Endodermal cell (in vitro differentiated cells): Measurements from ENCODE around the gene C1orf50. TPM values are rescaled to one million over a fixed set of nuclear protein-coding genes. Genes with fewer than 3 reads are reported as not detected.

Experiments used
- DNase-seq: peaks from one replicate; pipeline ENCODE4 v3.0.0-alpha.2; 2017
- H3K27ac ChIP-seq: 2 replicates; pipeline ENCODE4 v1.5.1; 2013; ENCODE audit warnings: mild to moderate bottlenecking, low read depth, low read length, moderate library complexity
- H3K27me3 ChIP-seq: 2 replicates; pipeline ENCODE4 v1.6.1; 2013; ENCODE audit warnings: mild to moderate bottlenecking, low read length, moderate library complexity; ENCODE audit not compliant: insufficient read depth, control insufficient read depth, poor library complexity, severe bottlenecking
- H3K36me3 ChIP-seq: 2 replicates; pipeline ENCODE4 v1.7.0; 2013; ENCODE audit warnings: mild to moderate bottlenecking, low read length, moderate library complexity; ENCODE audit not compliant: control insufficient read depth, insufficient read depth
- H3K4me1 ChIP-seq: one replicate; pipeline ENCODE4 v1.7.0; 2013; ENCODE audit warnings: low read length; ENCODE audit not compliant: control insufficient read depth, insufficient read depth
- H3K4me3 ChIP-seq: 2 replicates; pipeline ENCODE4 v1.5.1; 2013; ENCODE audit warnings: mild to moderate bottlenecking, low read length, moderate library complexity
- H3K9ac ChIP-seq: 2 replicates; pipeline ENCODE4 v1.6.1; 2013; ENCODE audit warnings: mild to moderate bottlenecking, low read length, moderate library complexity; ENCODE audit not compliant: poor library complexity, severe bottlenecking; ENCODE audit errors: extremely low read depth
- H3K9me3 ChIP-seq: 2 replicates; pipeline ENCODE4 v1.6.1; 2013; ENCODE audit warnings: mild to moderate bottlenecking, low read length, moderate library complexity; ENCODE audit not compliant: control insufficient read depth
- H3K27ac Mint-ChIP-seq: 2 replicates; pipeline ENCODE4 v1.8.0; 2020; ENCODE audit warnings: mixed read lengths
- H3K27me3 Mint-ChIP-seq: 2 replicates; pipeline ENCODE4 v1.8.0; 2021; ENCODE audit warnings: mild to moderate bottlenecking, mixed read lengths; ENCODE audit not compliant: insufficient read depth
- H3K36me3 Mint-ChIP-seq: 2 replicates; pipeline ENCODE4 v1.8.0; 2020; ENCODE audit warnings: low read depth, mixed read lengths
- H3K4me1 Mint-ChIP-seq: 2 replicates; pipeline ENCODE4 v1.8.0; 2020; ENCODE audit warnings: mixed read lengths
- H3K4me3 Mint-ChIP-seq: 2 replicates; pipeline ENCODE4 v1.8.0; 2020; ENCODE audit warnings: mild to moderate bottlenecking, moderate library complexity, mixed read lengths
- H3K9me3 Mint-ChIP-seq: 2 replicates; pipeline ENCODE4 v1.8.0; 2020; ENCODE audit warnings: mild to moderate bottlenecking, mixed read lengths
- WGBS, 2 experiments: methylation state at CpG; one replicate each; pipeline versions ENCODE4 v1.1.5 to v1.1.7; 2013; ENCODE audit warnings: missing lambda C conversion rate in 2 of 2, mixed read lengths in 1 of 2; ENCODE audit not compliant: insufficient coverage in 1 of 2, insufficient read length in 1 of 2; 5-methylcytosine and 5-hydroxymethylcytosine counted together
- total RNA-seq, 2 donors: library from RNA; stranded (reverse); fragmentation: NEBNext Ultra II Directional in 1 of 2; extraction: Animal tissue kit (Norgen Biotek cat#: 25700) in 1 of 2; gene quantifications; 2 replicates in 1 of 2; 3 replicates in 1 of 2; pipeline ENCODE4 v1.2.1, GENCODE V29; 2021
- TF ChIP-seq, protein P1 (sequence below): fragments of 200-600 bp; sonication (generic); conservative IDR thresholded peaks from 2 replicates; pipeline ENCODE4 v1.5.0; 2021; ENCODE audit warnings: antibody characterized with exemption, mild to moderate bottlenecking

Gene C1orf50
- total RNA-seq, 2 donors from 2014 or later, result 4.8 to 7.3 TPM

DNA sequence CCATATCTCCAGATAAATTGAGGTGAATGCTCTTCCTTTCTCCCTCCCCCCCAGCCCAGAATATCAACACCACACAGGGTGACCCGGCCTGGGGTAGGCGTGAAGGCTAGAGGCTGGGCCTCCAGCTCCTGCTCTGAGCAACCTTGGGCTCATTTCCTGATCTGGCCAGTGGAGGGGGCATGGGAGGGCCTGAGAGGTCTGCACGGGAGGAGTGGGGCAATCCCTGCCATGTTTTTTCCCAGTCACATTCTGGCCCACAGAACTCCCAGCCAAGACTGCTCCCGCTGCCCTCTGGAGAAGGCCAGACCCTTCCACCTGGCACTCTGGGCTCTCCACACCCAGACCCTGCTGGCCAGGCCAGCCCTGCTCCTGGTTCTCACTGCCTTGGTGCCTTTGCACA is 30.9 kb upstream of the C1orf50 start:
- no peaks in the 10 kb centered on the region for H3K27me3 ChIP-seq
- Mint-ChIP-seq H3K27me3 (no peaks in the 10 kb centered on the region), H3K4me1 (peaks cover 32% of the 10 kb centered on the region), H3K36me3 (peaks cover 6% of the 10 kb centered on the region), H3K27ac (peak overlapping the region; percentile 53), H3K4me3 (no peak overlapping the region), H3K9me3 (no peaks in the 10 kb centered on the region)
- peaks cover 6% of the 10 kb centered on the region for H3K4me1 ChIP-seq
- no peak overlapping the region for H3K4me3 ChIP-seq
- H3K9ac ChIP-seq, result no peak overlapping the region
- no peaks in the 10 kb centered on the region for H3K36me3 ChIP-seq
- peak; percentile 87 for DNase-seq
- H3K27ac ChIP-seq, result no peak overlapping the region
- no peaks in the 10 kb centered on the region for H3K9me3 ChIP-seq
- TF ChIP-seq, protein P1, sequence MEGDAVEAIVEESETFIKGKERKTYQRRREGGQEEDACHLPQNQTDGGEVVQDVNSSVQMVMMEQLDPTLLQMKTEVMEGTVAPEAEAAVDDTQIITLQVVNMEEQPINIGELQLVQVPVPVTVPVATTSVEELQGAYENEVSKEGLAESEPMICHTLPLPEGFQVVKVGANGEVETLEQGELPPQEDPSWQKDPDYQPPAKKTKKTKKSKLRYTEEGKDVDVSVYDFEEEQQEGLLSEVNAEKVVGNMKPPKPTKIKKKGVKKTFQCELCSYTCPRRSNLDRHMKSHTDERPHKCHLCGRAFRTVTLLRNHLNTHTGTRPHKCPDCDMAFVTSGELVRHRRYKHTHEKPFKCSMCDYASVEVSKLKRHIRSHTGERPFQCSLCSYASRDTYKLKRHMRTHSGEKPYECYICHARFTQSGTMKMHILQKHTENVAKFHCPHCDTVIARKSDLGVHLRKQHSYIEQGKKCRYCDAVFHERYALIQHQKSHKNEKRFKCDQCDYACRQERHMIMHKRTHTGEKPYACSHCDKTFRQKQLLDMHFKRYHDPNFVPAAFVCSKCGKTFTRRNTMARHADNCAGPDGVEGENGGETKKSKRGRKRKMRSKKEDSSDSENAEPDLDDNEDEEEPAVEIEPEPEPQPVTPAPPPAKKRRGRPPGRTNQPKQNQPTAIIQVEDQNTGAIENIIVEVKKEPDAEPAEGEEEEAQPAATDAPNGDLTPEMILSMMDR, result peak; percentile 67
- WGBS, 2 experiments, result 79% methylated on average over 4 of the region's 4 CpGs; no CpG with 5 or more reads in 1 of the 2 experiments

DNA sequence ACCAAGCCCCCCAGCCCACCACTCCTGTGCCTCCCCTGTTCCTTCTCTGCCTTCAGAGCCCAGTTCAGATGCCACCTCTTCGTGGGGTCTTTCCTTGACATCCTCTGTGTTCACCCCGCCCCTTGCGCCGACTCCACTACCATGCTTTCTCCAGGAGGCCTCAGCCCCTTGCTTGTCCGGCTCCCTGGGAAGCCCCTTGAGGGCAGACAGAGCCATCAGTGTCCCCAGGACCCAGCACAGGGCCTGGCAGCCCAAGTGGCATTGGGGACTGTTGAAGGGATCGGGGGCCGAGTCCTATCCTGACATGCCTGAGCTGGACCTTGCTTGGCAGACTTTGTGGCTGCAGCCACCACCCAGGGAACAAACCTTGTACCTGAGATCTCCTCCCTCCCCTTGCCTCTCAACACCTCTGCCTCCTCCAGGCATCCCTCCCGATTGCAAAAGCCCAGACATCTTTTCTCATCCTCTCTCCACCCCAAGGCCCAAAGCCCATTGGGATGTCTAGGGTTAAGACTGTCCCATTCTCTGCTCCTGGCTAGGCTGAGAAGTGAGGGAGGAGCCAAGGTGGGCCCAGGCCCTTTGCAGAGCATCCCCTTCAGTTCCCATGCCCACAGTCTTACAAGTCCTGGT is 30.4 kb upstream of the C1orf50 start:
- Histone ChIP-seq H3K9me3 (no peaks in the 10 kb centered on the region), H3K4me1 (peaks cover 6% of the 10 kb centered on the region), H3K9ac (no peak overlapping the region), H3K27ac (no peak overlapping the region), H3K27me3 (no peaks in the 10 kb centered on the region), H3K4me3 (no peak overlapping the region), H3K36me3 (no peaks in the 10 kb centered on the region)
- Mint-ChIP-seq H3K36me3 (peaks cover 6% of the 10 kb centered on the region), H3K27me3 (no peaks in the 10 kb centered on the region), H3K4me1 (peaks cover 33% of the 10 kb centered on the region), H3K27ac (peak overlapping the region; percentile 53), H3K4me3 (no peak overlapping the region), H3K9me3 (no peaks in the 10 kb centered on the region)
- 77 to 84% methylated on average over 7 to 8 of the region's 8 CpGs for WGBS, 2 experiments
- TF ChIP-seq, protein P1, result no peak
- DNase-seq, result peak; percentile 38

DNA sequence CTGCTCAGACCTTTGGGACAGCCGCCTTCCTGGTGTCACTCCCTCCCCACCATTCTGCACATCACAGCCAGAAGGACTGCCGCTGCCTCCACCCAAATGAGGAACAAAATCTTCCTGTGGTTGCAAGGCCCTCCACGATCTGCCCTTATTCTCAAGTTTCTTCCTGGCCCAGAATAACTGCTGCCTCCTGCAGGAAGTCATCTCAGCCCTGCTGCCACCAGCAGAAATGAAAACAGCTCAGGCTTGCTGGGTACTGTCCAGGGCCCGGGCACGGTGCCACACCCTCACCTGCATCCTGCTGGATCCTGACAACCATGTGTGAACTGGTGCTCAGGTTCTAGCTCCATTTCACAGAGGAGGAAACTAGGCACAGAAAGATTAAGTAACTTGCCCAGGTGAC is 29.8 kb upstream of the C1orf50 start:
- Mint-ChIP-seq H3K9me3 (no peaks in the 10 kb centered on the region), H3K36me3 (peaks cover 6% of the 10 kb centered on the region), H3K27ac (no peak overlapping the region), H3K4me3 (no peak overlapping the region), H3K4me1 (peaks cover 30% of the 10 kb centered on the region), H3K27me3 (no peaks in the 10 kb centered on the region)
- H3K4me3 ChIP-seq, result no peak overlapping the region
- no peaks in the 10 kb centered on the region for H3K9me3 ChIP-seq
- DNase-seq, result peak; percentile 34
- H3K27me3 ChIP-seq, result no peaks in the 10 kb centered on the region
- H3K27ac ChIP-seq, result no peak overlapping the region
- peaks cover 6% of the 10 kb centered on the region for H3K4me1 ChIP-seq
- no peaks in the 10 kb centered on the region for H3K36me3 ChIP-seq
- TF ChIP-seq, protein P1, result no peak
- no peak overlapping the region for H3K9ac ChIP-seq
- 85 to 100% methylated on average over 2 to 5 of the region's 5 CpGs for WGBS, 2 experiments
